ENCODE data around the gene NCKIPSD.

NCKIPSD gene

GRCh38 chr3:48696156-48696555, 10.4 kb upstream of the NCKIPSD start:
- no peak for DNase-seq

- DNase-seq: no peak
Measured at GRCh38 chr3:48695393-48695753, 9.7 kb upstream of the NCKIPSD start.

GRCh38 chr3:48694610-48695392, 9.1 kb upstream of the NCKIPSD start:
- DNase-seq: no peak

- DNase-seq: no peak
Measured at GRCh38 chr3:48693826-48694225, 8.1 kb upstream of the NCKIPSD start.

DNA sequence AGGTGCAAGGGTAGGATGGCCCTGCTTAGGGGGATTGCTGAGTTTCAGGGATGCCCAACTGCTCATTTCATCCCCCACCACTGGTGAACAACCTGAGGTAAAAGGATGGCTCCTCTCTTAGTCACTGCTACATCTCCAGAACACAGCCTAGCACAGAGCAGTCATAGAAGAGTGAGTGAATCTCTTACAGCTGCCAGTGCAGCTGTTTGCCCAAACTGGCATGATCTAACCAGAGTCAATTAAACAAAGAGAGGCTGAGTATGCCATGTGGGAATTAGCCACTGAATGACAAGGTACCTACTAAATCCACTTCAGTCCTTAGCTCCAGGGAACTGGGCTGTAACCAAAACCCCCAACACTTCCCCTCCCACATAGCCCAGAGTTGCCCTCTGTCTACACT, 6.8 kb upstream of the NCKIPSD start:
- no peak for DNase-seq

DNA sequence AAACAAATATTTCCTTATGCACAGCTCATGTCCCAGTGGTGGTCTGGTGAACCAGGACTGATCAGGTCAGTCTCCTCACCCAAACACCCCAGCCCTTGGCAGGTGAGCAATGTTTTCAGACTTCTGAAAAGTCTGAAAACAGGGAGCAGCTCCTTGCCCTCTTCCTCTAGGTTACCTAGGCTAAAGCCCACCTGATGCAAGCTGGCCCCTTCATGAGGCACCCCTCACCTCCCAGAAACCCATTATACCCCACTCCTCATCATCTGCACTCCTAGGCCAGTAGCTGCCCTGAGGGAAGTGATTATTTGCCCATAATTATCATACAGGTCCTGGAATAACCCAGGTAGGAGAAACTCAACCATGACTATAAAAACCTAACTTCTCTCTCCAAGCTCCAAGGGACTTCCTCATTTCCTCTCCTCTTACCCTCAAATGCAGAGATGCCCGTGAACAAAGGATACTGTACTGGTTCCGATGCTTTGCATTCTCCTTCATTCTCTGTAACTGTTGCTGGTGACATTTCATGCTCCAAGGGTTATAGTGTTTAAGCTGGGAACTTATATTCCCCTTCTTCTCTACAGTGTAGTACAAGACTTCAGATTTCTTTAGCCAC, 5.2 kb upstream of the NCKIPSD start:
- no peak for DNase-seq

GRCh38 chr3:48689384-48689783, 3.7 kb upstream of the NCKIPSD start:
- no peak for DNase-seq

GRCh38 chr3:48688737-48689075, 3.0 kb upstream of the NCKIPSD start:
- DNase-seq: no peak

DNA sequence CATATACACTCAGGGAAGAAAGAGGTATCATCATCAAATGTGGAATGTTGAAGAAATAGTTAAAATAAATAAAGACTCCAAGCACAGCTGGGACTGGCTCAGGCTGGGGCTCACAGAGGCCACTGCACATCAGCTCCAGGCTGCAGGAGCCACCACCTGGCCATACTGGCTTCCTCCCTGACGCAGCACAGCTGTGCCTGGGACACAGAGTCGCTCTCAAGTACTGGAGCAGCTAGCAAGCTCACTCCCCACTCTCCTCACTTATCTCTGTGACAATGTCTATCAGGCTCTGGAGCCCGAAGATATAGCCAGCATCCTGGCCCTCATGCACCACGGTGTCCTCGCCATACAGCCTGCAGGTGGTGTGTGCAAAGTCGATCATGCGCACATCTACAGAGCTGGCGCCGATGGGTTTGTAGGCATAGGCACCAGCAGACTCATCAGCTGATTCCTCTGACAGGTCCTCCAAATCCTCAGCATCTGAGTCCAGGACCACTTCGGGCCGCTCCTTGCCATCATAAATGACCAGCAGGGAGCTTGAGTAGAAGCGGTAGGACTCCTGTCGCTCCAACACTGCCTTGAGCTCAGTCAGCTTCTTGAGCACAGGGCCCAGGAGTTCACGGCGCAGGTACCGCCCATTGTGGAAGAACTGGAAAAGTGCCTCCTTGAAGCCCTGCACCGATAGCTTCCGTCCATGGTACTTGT, 2.5 kb upstream of the NCKIPSD start:
- DNase-seq: no peak

DNA sequence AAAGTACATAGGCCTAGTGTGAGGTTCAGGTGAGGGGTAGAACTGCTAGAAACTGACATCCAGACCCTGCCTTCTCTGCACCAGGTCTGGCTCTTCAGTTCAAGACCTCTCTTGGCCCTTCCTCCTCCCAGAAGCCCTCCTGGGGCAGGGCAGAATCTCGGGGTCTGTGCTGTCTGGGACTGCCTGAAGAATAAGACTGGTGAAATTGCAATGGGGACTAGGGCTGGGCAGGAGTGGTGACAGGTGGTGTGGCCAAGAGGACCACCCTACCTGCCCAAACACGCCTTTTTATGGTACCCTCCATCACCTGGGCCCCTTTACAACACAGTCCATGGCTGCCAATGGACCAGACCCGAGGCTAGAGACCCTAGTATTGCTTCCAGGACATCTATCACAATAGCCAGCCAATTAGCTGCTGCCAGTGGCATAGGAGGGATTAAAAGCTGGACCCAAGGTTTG, 1.5 kb upstream of the NCKIPSD start:
- DNase-seq: no peak

GRCh38 chr3:48686538-48687219, 964 bp upstream of the NCKIPSD start:
- DNase-seq: no peak

DNA sequence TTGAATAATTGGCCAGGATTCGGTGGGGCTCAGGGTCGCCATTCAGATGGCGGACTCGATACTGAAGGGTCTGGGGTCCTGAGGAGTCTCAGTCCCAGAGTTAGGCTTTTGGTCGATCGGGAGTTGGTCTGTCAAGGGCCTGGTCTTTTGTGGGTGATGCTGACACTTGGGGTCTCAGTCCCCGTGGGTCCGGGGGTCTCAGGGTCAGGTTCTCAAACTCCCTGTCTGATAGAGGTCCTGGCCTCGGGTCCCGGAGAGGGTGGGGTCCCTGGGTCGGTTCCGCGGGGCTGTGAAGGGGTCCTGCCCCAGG, 467 bp downstream of the NCKIPSD start:
- DNase-seq: no peak

GRCh38 chr3:48684480-48685143, 1.1 kb downstream of the NCKIPSD start:
- peak; percentile 48 for DNase-seq

GRCh38 chr3:48684054-48684349, 1.7 kb downstream of the NCKIPSD start:
- no peak for DNase-seq

DNA sequence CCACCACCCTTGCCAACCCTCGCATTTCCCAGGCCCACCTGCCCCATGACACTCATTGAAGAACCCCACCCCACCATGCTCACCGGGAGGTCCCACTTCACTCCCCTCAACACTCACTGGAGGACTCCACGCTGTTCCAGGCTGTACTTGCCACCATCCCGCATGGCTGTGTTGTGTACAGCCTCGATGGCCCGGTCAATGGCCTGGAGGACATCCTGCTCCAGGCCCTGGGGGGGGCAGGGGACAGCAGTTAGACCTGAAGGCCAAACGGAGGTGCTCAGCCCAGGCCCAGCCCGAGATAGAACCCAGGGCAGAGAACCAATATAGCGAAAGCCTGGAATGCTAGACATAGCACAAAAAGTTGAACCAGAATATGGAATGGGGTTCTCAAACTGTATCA, 2.9 kb downstream of the NCKIPSD start:
- DNase-seq: no peak

DNA sequence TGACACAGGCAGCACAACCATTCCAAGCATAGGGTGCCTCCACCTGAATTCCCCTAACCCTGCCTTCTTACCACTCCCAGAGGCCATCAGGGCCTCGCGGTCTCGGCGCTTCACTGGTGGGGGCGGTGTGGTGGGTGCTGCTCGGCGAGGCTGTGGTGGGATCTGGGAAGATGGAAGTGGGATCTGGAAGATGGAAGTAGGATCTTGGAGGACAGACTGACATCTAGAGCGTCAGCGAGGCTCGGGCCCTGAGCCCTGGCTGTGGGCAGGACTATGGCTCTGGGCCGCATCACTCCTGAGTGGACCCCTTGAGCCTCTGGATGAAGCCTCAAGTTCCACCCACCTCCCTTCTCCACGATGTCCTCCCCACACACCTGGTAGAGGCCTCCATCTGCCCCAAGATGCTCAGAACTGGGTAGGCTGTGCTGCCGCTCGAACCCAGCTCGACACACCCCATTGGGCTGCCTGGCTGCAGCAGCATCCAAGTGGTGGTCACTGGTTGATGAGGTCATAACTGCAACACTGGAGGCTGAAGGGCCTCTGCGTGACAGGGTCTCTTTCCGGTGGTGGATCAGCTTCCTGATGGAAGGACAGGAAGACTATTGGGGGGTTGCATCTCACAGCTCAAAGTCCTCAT, 3.6 kb downstream of the NCKIPSD start:
- DNase-seq: no peak

- DNase-seq: no peak
Measured at GRCh38 chr3:48681541-48681880, 4.2 kb downstream of the NCKIPSD start.

DNA sequence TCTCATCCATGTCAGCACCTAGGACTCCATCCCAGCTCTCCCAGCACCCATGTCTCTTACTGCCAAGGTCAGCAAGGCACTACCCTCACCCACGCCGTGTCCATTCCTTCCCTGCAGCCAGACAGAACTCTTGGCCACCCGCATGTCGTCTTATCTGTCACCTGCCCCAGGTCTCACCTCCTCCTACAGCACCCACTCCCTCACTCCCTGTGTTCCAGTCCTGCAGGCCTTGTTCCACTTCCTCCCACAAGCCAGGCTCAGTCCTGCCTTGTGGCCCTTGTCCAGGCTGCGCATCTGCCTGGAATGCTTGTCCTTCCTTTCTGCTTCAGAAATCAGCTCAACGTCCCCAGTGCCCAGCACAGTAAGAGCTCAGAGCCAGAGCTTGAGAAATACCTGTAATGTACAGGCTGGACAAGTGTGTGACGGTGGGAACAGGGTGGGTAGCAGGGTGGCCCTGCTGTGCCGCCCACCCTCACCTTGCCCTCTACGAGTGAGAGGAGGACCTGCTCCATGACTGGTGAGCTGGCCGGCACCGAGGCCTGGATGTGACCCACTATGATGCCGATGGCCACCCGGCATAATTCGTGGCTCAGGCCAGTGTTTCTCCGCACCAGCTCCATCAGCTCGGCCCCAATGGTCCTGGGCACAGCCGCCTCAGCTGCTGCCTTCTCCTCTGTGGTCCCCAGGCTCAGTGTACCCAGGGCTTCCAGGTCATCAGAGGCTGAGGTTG, 4.7 kb downstream of the NCKIPSD start:
- DNase-seq: no peak

GRCh38 chr3:48679411-48680391, 6.0 kb downstream of the NCKIPSD start:
- DNase-seq: peak; percentile 44

DNA sequence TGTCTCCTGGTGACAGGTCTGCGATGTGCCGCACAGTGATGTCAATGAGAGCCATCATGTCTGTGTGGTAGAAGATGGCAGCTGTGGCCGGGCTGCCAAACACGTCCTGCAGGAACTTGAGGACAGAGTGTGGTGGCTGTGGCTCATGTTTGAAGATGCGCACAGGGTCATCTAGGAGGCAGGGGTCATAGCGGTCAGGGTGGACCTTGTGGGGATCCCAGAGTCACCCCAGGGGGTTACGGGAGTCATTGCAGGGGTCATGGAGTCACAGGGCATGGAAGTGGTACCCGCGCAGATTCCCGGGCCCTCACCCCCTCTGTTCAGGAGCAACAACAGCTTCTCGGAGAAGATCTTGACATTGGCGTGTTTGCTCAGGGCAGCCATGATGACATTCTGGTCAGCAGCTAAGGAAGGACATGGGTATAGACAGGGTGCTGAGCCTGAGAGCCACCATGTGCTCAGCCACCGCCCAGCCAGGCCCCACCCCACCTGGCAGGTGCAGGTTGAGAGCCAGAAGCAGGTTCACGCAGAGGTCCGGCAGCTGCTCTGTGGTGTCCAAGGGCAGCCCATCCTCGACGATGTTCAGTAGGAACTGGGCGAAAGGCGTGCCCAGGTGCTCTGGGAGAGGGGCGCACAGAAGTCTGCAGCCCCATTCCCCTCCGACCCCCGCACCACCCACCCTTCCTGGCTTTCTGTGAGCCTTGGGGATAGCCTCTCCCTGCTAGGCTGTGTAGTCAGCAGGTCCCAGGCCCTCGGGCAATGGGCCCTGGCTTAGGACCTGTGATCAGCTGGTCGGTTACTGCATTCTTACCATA, 6.9 kb downstream of the NCKIPSD start:
- DNase-seq: no peak
